ENCODE results near the gene GTF2IRD2.
"Not testable (repeated sequence)": the region's sequence is repeated elsewhere in the genome, so short reads cannot be mapped to it uniquely, and the experiment has no call there.

The GTF2IRD2 gene

GRCh38 chr7:74772093-74772492, 79.3 kb downstream of the GTF2IRD2 start:
- H3K36me3 ChIP-seq (ENCODE audit: insufficient read depth, low read length); H3K4me1 ChIP-seq (ENCODE audit: insufficient read depth, low read length); H2AFZ ChIP-seq (ENCODE audit: low read depth, low read length); H3K4me3 ChIP-seq (ENCODE audit: low read length); H3K9me3 ChIP-seq (ENCODE audit: low read length); H3K27me3 ChIP-seq (ENCODE audit: insufficient read depth, low read length): not testable (repeated sequence)

GRCh38 chr7:74770062-74770461, 81.3 kb downstream of the GTF2IRD2 start:
- H3K4me1 ChIP-seq (ENCODE audit: insufficient read depth, low read length); H3K9me3 ChIP-seq (ENCODE audit: low read length); H3K4me3 ChIP-seq (ENCODE audit: low read length); H3K36me3 ChIP-seq (ENCODE audit: insufficient read depth, low read length); H3K27me3 ChIP-seq (ENCODE audit: insufficient read depth, low read length); H2AFZ ChIP-seq (ENCODE audit: low read depth, low read length): not testable (repeated sequence)

- H3K27me3 ChIP-seq (ENCODE audit: insufficient read depth, low read length); H2AFZ ChIP-seq (ENCODE audit: low read depth, low read length); H3K36me3 ChIP-seq (ENCODE audit: insufficient read depth, low read length); H3K4me3 ChIP-seq (ENCODE audit: low read length); H3K9me3 ChIP-seq (ENCODE audit: low read length); H3K4me1 ChIP-seq (ENCODE audit: insufficient read depth, low read length): not testable (repeated sequence)
Measured at GRCh38 chr7:74766991-74767390, 84.4 kb downstream of the GTF2IRD2 start.

- H2AFZ ChIP-seq (ENCODE audit: low read depth, low read length); H3K9me3 ChIP-seq (ENCODE audit: low read length); H3K36me3 ChIP-seq (ENCODE audit: insufficient read depth, low read length); H3K4me3 ChIP-seq (ENCODE audit: low read length); H3K27me3 ChIP-seq (ENCODE audit: insufficient read depth, low read length); H3K4me1 ChIP-seq (ENCODE audit: insufficient read depth, low read length): not testable (repeated sequence)
Measured at GRCh38 chr7:74766509-74766908, 84.9 kb downstream of the GTF2IRD2 start.

GRCh38 chr7:74765205-74765918, 86.0 kb downstream of the GTF2IRD2 start:
- not testable (repeated sequence) for H3K9me3 ChIP-seq (ENCODE audit: low read length)

GRCh38 chr7:74758982-74759381, 92.4 kb downstream of the GTF2IRD2 start:
- H3K4me1 ChIP-seq (ENCODE audit: insufficient read depth, low read length); H3K27me3 ChIP-seq (ENCODE audit: insufficient read depth, low read length); H3K4me3 ChIP-seq (ENCODE audit: low read length); H2AFZ ChIP-seq (ENCODE audit: low read depth, low read length); H3K36me3 ChIP-seq (ENCODE audit: insufficient read depth, low read length); H3K9me3 ChIP-seq (ENCODE audit: low read length): not testable (repeated sequence)

More at GRCh38 chr7:74765205-74765918, 86.0 kb downstream of the GTF2IRD2 start:
- H3K36me3 ChIP-seq (ENCODE audit: insufficient read depth, low read length); H3K4me3 ChIP-seq (ENCODE audit: low read length); H3K4me1 ChIP-seq (ENCODE audit: insufficient read depth, low read length); H3K27me3 ChIP-seq (ENCODE audit: insufficient read depth, low read length); H2AFZ ChIP-seq (ENCODE audit: low read depth, low read length): not testable (repeated sequence)

- H3K27me3 ChIP-seq (ENCODE audit: insufficient read depth, low read length); H3K4me1 ChIP-seq (ENCODE audit: insufficient read depth, low read length); H2AFZ ChIP-seq (ENCODE audit: low read depth, low read length); H3K9me3 ChIP-seq (ENCODE audit: low read length); H3K4me3 ChIP-seq (ENCODE audit: low read length); H3K36me3 ChIP-seq (ENCODE audit: insufficient read depth, low read length): not testable (repeated sequence)
Measured at GRCh38 chr7:74758268-74758667, 93.1 kb downstream of the GTF2IRD2 start.

- not testable (repeated sequence) for H3K4me3 ChIP-seq (ENCODE audit: low read length); H3K36me3 ChIP-seq (ENCODE audit: insufficient read depth, low read length); H3K9me3 ChIP-seq (ENCODE audit: low read length); H2AFZ ChIP-seq (ENCODE audit: low read depth, low read length); H3K27me3 ChIP-seq (ENCODE audit: insufficient read depth, low read length); H3K4me1 ChIP-seq (ENCODE audit: insufficient read depth, low read length)
Measured at GRCh38 chr7:74756673-74757072, 94.7 kb downstream of the GTF2IRD2 start.

- not testable (repeated sequence) for H3K36me3 ChIP-seq (ENCODE audit: insufficient read depth, low read length); H3K4me1 ChIP-seq (ENCODE audit: insufficient read depth, low read length); H3K4me3 ChIP-seq (ENCODE audit: low read length); H3K27me3 ChIP-seq (ENCODE audit: insufficient read depth, low read length); H3K9me3 ChIP-seq (ENCODE audit: low read length); H2AFZ ChIP-seq (ENCODE audit: low read depth, low read length)
Measured at GRCh38 chr7:74753921-74754482, 97.4 kb downstream of the GTF2IRD2 start.
